RPMI7951 (cell line): Measurements from ENCODE around the gene C5orf24. TPM values are rescaled to one million over a fixed set of nuclear protein-coding genes. Genes with fewer than 3 reads are reported as not detected.
"Not testable (repeated sequence)": the region's sequence is repeated elsewhere in the genome, so short reads cannot be mapped to it uniquely, and the experiment has no call there.

Experiments used
- DNase-seq: peaks from one replicate; pipeline ENCODE4 v3.0.0-alpha.2; 2012; ENCODE audit warnings: low read depth
- total RNA-seq: library from RNA; depleted of rRNA; stranded (reverse); fragments of >200 nt; shearing (Covaris generic); gene quantifications from 2 replicates; pipeline ENCODE4 v1.2.3, GENCODE V29; 2014; rRNA removed

C5orf24 gene
- 40.6 and 47.0 TPM in 2 replicates for total RNA-seq

DNA sequence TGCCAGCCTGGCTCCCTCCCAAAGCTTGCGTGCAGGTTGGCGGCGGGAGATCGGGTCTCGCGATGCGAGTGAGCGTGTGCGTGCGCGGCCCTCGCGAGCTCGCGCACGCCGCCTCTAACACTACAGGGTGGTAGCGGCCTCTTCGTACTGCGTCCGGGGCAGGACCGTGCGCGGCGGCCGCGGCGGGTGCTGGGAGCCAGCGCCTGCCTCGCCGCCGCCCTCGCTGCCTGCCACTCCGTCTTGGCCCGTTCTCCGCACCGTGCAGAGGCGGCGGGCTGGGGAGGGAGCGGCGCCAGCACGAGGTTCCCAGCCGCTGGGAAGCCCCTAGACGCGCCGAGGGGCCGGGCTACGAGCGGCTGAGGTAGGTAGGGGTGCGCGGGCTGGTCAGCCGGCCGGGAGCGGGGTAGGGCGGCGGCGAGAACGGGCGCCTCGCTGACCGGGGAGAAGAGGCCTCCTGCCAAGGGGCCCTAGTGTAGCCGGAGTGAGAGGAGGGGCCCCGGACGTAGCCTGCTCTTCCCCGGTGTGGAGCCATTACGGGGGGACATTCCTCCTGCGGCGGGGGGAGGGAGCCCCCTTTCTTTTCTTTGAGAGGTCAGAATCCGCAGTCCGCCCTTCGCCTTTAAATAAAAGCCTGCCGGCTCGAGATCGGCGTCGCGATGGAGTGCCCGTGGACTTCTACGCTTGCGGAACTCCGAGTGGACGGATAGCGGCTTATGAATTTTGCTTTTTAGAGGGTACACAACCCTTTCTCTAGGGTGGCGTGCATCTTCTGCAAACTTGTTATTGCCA is at the start of gene C5orf24:
TSS of gene C5orf24 (plus strand) at position 117 of the 789 bp plus-strand sequence. CDS start 8,933 bp downstream, outside the sequence.
- peak; percentile 93 for DNase-seq

DNA sequence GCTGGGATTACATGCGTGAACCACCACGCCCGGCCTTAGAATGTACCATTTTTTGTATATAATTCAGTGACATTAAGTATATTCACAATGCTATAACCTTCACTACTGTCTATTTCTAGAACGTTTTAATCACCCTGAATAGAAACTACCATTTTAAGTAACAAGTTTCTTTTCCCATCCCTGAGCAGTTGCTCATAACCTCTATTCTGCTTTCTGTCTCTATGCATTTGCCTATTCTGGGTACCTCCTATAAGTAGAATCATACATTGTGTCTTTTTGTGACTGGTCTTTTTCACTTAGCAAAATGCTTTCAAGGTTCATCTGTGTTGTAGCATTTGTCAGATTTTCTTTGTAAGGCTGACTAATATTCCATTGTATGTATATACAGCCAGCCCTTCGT is 47.3 kb upstream of the C5orf24 start:
- DNase-seq: no peak

DNA sequence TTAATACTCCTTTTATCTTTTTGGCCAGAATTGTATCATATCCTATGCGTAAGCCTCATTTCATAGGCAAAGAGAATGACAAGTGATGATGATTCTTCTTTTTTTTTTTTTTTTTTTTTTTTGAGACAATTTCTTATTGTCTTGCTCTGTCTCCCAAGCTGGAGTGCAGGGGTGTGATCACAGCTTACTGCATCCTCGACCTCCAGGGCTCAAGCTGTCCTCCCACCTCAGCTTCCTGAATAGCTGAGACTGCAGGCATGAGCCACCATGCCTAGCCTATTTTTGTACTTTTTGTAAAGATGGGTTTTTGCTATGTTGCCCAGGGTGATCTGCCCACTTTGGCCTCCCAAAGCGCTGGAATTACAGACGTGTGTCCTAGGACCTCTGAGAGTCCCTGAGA is 41.9 kb upstream of the C5orf24 start:
- no peak for DNase-seq

DNA sequence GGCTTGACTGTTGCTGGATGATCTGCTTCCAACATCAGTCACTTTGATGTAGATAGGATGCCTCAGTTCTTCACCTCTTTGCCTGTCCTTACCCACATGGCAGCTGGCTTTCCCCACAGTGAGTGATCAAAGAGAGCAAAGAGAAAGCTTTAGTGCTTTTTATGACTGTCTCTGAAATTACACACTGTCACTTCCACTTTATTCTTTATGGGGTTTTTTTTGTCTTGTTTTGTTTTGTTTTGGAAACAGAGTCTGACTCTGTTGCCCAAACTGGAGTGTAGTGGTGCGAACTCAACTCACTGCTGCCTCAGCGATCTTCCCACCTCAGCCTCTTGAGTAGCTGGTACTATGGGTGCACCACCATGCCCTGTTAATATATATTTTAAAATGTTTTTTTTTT is 32.4 kb upstream of the C5orf24 start:
- DNase-seq: no peak

DNA sequence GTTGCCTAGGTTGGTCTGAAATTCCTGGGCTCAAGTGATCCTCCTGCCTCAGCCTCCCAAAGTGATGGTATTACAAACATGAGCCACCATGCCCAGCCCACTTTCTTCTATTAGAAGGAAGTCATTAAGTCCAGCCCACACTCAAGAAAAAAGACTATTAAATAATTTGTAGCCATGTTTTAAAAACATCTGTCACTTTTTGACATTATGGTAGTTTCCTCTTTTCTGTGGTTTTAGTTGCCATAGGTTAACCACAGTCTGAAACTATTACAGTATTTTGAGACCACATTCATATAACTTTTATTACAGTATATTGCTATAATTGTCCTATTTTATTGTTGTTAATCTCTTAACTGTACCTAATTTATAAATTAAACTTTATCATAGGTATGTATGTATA is 31.9 kb upstream of the C5orf24 start:
- no peak for DNase-seq

DNA sequence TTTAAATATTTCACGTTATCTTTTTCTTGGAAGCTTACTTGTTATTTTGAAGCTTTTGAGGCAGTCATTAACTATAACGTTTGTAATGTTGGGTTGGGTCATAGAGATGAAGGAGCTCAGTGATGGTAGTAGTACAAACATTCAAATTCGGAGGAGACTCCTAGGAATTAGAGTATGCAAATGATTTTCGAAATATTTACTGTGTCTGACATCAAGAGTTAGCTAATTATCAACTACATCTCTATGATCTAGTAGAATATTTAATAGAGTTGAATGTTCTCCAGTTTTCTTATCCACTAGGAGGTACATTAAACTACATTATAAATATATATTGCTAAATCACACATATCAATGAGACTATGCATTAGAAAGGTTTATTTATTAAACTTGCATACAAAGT is 28.8 kb upstream of the C5orf24 start:
- DNase-seq: no peak

DNA sequence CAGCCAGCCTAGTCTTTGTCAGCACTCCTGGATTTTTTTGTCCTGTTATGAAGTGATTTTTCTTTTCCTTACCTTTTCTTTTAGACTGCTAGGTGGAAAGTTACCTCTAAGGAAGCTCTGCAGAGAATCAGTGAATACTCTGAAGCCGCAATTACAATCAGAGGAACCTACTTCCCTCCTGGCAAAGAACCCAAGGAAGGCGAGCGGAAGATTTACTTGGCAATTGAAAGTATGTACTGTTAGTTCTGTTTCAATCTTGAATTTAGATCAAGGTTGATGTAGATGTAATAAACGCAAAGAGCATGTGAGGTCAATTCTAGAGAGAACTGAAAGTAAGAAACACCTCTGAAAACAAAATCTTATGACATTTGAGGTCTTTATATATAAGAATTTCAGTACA is 27.0 kb upstream of the C5orf24 start:
- no peak for DNase-seq

DNA sequence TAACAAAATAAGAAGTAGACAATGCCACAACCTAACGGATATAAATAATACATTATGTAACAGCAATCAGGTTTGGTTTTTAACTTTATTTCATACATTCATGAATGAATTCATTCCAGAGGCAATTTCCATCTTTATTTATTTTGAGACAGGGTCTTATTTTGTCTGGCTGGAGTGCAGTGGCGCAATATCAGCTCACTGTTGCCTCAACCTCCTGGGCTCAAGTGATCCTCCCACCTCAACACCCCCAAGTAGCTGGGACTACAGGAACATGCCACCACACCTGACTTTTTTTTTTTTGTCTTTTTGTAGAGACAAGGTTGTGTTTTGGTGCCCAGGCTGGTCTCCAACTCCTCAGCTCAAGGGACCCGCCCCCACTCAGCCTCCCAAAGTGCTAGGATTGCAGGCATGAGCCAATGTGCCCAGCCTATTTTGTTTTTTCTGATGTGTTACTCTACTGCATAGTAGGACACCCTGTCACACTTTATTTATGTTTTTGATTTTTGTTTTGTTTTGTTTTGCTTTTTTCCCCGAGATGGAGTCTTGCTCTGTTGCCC is 26.3 kb upstream of the C5orf24 start:
- no peak for DNase-seq

DNA sequence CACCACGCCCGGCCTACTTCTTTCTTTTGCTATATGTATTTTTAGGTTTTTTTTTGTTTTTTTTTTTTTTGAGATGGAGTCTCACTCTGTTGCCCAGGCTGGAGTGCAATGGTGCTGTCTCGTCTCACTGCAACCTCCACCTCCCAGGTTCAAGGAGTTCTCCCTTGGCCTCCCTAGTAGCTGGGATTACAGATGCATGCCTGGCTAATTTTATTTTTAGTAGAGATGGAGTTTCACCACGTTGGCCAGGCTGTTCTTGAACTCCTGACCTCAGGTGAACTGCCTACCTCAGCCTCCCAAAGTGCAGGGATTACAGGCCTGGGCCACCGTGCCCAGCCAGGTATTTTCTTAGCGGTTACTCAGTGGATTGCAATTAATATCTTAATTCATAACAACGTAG is 23.9 kb upstream of the C5orf24 start:
- DNase-seq: no peak

DNA sequence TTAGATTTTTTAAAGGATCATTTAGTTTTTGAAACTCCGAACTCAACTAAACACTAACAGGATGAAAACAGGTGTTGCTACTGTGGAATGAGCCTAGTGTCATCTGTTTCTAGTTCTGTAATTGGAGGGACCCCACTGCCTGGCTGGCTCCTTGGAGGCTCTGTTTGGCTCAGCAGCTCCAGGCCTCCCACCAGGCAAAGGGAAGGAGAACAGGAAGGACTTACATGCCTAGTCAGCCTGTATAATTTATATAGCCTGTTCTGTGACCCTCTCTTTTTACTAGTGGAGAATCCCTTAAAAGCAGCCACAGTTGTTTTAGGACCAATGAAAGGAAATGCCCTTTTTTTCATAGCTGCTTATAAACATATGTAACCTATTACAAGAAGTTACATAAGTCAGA is 21.1 kb upstream of the C5orf24 start:
- DNase-seq: no peak

DNA sequence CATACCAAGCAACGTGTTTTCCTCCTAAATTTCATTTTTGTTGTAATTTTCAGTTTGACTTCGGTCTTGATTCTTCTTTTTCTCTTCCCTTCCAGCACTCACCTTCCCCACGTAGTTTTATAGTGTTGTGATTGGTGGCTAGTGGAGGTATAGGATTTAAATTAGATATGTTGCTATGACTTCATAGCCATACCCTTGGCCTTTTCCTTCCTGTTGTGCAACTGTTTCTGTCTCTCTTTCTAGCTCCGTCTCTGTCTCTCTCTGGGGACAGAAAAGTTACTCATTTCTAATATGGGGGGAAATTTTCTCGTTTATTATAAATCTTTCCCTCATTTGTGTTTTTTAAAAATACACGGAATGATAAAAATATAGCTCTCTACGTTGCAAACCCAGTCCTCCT is 20.6 kb upstream of the C5orf24 start:
- no peak for DNase-seq

DNA sequence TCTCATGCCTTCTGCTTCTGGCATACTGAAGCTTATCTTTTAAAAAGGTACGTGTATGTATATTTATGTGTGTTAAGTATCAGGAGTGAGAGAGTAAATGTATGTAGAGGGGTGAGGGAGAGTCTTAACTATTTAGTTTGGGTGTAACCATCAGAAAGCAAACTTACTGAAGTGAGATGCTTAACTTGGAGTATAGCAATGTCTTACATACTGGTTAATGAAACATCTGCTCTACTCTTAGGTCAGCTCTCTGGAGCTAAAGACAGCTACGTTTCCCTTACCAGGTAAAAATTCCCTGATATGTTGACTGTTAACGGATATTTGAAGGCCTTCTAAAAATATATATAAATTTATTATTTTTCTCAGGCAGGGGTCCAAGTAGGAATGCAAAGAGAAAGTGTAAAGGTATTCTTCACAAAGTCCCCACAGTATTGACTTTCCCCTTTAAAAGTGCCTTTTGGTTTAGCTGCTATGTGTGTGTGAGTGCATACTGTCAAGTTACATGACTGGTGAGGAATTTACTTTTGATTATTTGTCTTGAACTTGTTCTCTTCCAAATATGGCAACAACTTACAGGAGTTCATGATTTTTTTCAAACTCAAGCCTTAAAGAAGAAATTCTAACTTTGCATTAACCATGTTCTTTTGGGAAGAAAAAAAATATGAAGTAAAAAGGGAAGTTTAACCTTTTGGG is 12.3 kb upstream of the C5orf24 start:
- no peak for DNase-seq

DNA sequence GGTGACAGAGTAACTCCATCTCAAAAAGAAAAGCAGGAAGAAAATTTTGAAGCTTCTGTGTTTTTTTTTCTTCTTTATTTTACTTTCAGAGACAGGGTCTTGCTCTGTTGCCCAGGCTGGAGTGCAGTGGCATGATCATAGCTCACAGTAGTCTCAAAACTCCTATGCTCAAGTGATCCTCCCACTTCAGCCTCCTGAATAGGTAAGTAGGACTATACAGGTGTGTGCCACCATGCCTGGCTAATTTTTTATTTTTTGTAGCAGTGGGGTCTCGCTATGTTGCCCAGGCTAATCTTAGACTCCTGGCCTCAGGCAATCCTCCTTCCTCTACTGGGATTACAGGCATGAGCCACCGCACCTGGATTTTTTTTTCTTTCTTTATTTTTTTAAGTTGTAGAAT is 10.1 kb upstream of the C5orf24 start:
- DNase-seq: no peak

DNA sequence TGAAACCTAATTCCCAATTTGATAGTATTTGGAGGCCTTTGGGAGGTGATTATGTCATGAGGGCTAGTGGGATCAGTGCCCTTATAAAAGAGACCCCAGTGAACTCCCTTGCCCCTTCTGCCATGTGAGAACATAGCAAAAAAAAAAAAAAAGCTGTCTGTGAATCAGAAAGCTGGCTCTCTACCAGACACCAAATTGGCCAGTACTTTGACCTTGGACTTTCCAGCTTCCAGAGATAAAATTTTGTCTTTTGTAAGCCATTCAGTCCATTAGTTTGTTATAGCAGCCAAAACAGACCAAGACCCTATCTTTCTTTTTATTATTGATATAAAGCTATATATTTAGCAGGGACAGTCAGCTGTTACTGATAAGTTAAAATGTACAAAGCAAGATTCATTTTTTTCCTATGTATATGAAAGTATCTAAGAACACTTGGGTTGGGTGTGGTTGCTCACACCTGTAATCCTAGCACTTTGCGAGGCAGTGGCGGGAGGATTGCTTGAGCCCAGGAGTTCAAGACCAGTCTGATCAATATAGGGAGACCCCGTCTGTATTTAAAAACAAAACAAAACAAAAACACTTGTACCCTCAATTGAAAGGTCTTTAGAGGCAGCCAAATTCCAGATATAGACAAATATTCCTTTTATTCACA is 8.1 kb upstream of the C5orf24 start:
- no peak for DNase-seq

DNA sequence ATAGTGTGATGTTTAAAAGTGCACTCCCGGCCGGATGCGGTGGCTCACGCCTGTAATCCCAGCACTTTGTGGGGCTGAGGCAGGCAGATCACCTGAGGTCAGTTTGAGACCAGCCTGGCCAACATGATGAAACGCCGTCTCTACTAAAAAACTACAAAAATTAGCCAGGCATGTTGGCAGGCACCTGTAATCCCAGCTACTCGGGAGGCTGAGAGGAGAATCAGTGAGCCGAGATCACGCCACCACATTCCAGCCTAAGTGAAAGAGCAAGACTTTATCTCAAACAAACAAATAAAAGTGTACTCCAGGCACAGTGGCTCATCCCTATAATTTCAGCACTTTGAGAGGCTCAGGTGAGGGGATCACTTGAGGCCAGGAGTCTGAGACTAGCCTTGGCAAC is 7.4 kb upstream of the C5orf24 start:
- DNase-seq: not testable (repeated sequence)

DNA sequence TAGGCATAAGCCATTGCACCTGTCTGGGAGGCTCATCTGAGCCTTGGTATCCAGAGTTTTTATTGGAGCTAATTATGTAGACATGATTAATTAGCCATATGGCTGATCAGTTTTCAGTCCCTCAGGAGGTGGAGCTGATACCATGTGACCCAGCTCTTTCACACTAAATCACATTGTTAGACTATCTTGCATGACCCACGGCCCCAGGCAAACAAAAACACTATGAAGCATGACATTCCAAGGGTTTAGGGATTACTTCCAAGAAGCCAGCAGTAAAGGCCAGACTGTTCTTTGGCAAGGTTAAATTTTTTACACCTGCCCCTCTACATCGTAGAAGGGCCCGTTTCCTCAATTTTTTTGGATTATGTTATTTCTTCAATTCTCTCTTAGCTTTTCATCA is 5.0 kb upstream of the C5orf24 start:
- DNase-seq: peak; percentile 30

DNA sequence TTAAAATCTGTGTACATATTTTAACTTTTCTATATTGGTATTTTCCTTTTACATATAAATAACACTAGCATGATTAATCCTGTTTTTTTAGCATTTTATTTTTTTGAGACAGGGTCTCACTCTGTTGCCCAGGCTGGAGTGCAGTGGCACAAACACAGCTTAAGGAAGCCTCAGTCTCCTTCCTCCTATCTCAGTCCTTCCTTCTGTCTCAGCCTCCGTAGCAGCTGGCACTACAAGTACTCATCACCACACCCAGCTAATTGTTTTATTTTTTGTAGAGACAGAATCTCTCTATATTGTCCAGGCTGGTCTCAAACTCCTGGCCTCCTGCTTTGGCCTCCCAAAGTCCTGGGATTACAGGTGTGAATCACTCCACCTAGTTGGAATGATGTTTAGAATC is 1.5 kb upstream of the C5orf24 start:
- DNase-seq: no peak

DNA sequence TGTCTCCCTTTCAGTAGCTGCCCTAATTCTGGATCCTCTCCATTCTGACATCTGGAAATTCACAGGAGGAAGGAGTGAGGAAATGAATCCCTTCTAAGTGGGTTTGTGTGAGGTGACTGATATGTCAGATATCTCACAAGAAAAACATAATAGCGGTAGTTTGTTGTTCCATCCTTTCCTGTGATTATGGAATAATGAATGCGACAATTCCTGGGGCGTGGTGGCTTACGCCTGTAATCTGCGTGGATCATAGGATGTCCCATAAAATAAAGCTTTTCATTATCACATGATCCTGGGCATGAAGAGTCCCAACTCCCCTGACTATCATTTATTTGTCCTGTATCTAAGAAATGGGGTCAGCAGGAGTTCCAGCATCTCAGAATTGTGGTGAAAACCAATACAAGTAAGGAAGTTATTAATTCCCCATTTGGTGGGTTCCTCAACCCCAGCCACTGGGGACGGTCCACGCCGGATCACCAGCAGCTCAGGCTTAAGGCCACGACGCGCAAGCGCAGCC is 375 bp upstream of the C5orf24 start:
- no peak for DNase-seq

DNA sequence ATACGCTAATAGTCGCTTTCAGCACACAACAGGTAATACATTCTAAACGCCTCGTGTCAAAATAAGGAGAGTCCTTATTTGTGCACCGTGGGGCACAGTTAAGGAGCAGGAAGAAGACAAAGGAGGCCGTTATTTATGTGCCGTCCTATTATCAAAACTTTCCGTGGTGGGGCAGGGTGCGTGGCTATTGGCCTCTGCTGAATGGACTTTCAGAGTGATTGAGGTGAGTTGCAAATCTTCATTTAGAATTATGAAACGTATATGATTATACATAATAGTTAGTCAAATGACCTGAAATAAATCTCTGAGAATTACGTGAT is 833 bp downstream of the C5orf24 start:
- DNase-seq: peak; percentile 21

DNA sequence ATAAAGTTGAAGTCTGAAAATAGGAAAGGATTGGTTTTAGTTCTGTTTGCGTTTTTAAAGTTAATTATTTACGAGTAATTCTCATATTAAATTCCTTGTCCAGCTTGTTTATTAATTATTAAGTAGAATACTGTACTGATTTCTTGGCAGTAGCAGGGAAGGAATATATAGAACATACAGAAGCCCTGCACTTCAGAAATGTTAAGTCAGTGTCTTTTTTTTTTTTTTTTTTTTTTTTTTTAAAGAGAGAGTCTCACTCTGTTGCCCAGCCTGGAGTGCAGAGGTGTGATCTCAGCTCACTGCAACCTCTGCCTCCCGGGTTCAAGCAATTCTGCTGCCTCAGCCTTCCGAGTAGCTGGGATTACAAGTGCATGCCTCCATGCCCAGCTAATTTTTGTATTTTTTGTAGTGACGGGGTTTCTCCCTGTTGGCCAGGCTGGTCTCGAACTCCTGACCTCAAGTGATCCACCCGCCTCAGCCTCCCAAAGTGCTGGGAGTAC is 3.7 kb downstream of the C5orf24 start:
- not testable (repeated sequence) for DNase-seq

DNA sequence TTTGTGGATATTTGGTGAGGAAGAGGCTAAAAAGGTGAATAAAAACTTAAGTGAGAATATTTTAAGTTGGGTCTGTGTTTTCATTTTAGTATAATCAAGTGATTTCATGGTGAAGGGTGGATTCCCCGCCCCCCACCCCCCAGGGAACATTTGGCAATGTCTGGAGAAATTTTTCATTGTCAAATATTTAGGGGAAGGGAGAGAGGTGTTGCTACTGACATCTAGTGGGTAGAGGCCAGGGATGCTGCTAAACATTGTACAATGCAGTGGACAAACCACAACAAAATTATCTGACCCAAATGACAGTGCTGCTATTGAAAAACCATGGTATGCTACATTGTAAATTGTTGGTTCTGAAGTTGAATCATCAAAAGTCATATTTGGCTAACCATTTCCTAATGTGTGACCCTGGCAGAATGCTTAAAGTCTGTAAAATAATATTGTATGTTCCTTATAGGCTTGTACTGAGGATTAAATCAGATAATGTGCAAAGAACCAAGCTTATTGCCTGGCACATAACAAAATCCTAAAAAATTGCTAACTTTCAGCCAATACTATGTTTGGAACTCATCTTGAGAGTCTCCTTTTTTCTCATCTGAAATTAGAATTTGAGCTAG is 5.6 kb downstream of the C5orf24 start:
- peak; percentile 51 for DNase-seq

DNA sequence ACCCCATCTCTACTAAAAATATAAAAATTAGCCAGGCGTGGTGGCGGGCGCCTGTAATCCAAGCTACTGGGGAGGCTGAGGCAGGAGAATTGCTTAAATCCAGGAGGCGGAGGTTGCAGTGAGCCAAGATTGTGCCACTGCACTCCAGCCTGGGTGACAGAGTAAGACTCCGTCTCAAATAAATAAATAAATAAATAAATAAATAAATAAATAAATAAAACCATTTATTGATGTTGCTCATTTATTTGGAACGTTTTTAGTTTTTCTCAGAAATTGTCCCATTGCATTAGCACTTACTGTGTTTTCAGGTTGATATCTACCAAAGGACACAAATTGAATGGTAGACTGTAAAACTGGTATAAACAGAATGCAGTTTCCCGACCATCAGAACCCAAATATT is 10.7 kb downstream of the C5orf24 start:
- DNase-seq: not testable (repeated sequence)
